GM12872 (cell line): Measurements from ENCODE around the gene UTP15.

ENCODE experiments used
- CTCF ChIP-seq: IDR thresholded peaks from 3 replicates; pipeline ENCODE4 v1.5.1; 2011; ENCODE audit warnings: low read depth, mild to moderate bottlenecking, low read length, moderate library complexity; ENCODE audit not compliant: insufficient read depth

Gene UTP15

GRCh38 chr5:73624888-73625287 lies 59.3 kb downstream of the UTP15 start:
- no peak for TF ChIP-seq CTCF

GRCh38 chr5:73625372-73625943 lies 59.9 kb downstream of the UTP15 start:
- TF ChIP-seq CTCF: no peak

GRCh38 chr5:73625944-73626811 lies 60.6 kb downstream of the UTP15 start, which contains the start of gene ARHGEF28:
Gene ARHGEF28, plus strand, starts transcription at chr5:73626196. Its CDS starts 58,656 bp downstream, at chr5:73684852.
- TF ChIP-seq CTCF: no peak

GRCh38 chr5:73626814-73627313 lies 61.3 kb downstream of the UTP15 start:
- TF ChIP-seq CTCF: no peak

- TF ChIP-seq CTCF: no peak
Measured at GRCh38 chr5:73629456-73629855, 63.9 kb downstream of the UTP15 start.

- no peak for TF ChIP-seq CTCF
Measured at GRCh38 chr5:73630765-73631164, 65.2 kb downstream of the UTP15 start.

GRCh38 chr5:73631500-73631899 lies 66.0 kb downstream of the UTP15 start:
- no peak for TF ChIP-seq CTCF
